Loucy (cell line): Measurements from ENCODE around the gene MINDY4.

Experiments used
- H2AFZ ChIP-seq: fragments of 200-600 bp; sonication (generic); 2 replicates; pipeline ENCODE4 v1.6.0; 2016; ENCODE audit warnings: antibody characterized with exemption, mild to moderate bottlenecking, low read length, moderate library complexity
- H3F3A ChIP-seq: fragments of 200-600 bp; 2 replicates; pipeline ENCODE4 v1.6.0; 2016; ENCODE audit warnings: antibody characterized with exemption, low read depth, mild to moderate bottlenecking
- H3K27me3 ChIP-seq: fragments of 200-600 bp; sonication (generic); 2 replicates; pipeline ENCODE4 v1.6.1; 2014; ENCODE audit warnings: low read length, mild to moderate bottlenecking; ENCODE audit not compliant: insufficient read depth, poor library complexity, severe bottlenecking
- H3K36me3 ChIP-seq: fragments of 200-600 bp; sonication (generic); 2 replicates; pipeline ENCODE4 v1.6.1; 2016; ENCODE audit warnings: low read length; ENCODE audit not compliant: insufficient read depth
- H3K4me1 ChIP-seq: fragments of 200-600 bp; sonication (generic); 2 replicates; pipeline ENCODE4 v1.5.1; 2014; ENCODE audit warnings: low read length, mild to moderate bottlenecking; ENCODE audit not compliant: insufficient read depth, poor library complexity, severe bottlenecking
- H3K4me2 ChIP-seq: fragments of 200-600 bp; sonication (generic); 2 replicates; pipeline ENCODE4 v1.6.0; 2014; ENCODE audit warnings: antibody characterized with exemption, low read length, low read depth, mild to moderate bottlenecking; ENCODE audit not compliant: poor library complexity, severe bottlenecking
- H3K4me3 ChIP-seq: fragments of 200-600 bp; sonication (generic); 2 replicates; pipeline ENCODE4 v1.5.1; 2014; ENCODE audit warnings: low read length, mild to moderate bottlenecking, mixed read lengths; ENCODE audit not compliant: poor library complexity, severe bottlenecking
- H3K79me2 ChIP-seq: fragments of 200-600 bp; sonication (generic); 2 replicates; pipeline ENCODE4 v1.6.1; 2014; ENCODE audit warnings: low read length; ENCODE audit not compliant: insufficient read depth
- H3K9ac ChIP-seq: fragments of 200-600 bp; sonication (generic); 2 replicates; pipeline ENCODE4 v1.6.0; 2014; ENCODE audit warnings: mild to moderate bottlenecking, low read depth, low read length, moderate library complexity; ENCODE audit not compliant: poor library complexity, severe bottlenecking
- H3K9me2 ChIP-seq: fragments of 200-600 bp; sonication (generic); replicated peaks from 2 replicates; pipeline ENCODE4 v1.6.1; 2016; ENCODE audit warnings: low read depth, low read length, mixed read lengths
- H3K9me3 ChIP-seq: fragments of 200-600 bp; sonication (generic); 2 replicates; pipeline ENCODE4 v1.6.1; 2014; ENCODE audit warnings: mild to moderate bottlenecking, antibody characterized with exemption, low read length, low read depth; ENCODE audit not compliant: insufficient read depth
- H4K20me1 ChIP-seq: fragments of 200-600 bp; sonication (generic); 2 replicates; pipeline ENCODE4 v1.6.0; 2014; ENCODE audit warnings: antibody characterized with exemption, low read length, mild to moderate bottlenecking; ENCODE audit not compliant: insufficient read depth, poor library complexity, severe bottlenecking
- CTCF ChIP-seq: fragments of 200-600 bp; sonication (generic); conservative IDR thresholded peaks from 2 replicates; pipeline ENCODE4 v1.5.1; 2014; ENCODE audit warnings: mild to moderate bottlenecking, antibody characterized with exemption, low read length
- EZH2phosphoT487 ChIP-seq: fragments of 200-600 bp; IDR thresholded peaks from 2 replicates; pipeline ENCODE4 v1.6.1; 2018; ENCODE audit warnings: antibody characterized with exemption, mild to moderate bottlenecking, moderate library complexity, borderline replicate concordance

Gene MINDY4

DNA sequence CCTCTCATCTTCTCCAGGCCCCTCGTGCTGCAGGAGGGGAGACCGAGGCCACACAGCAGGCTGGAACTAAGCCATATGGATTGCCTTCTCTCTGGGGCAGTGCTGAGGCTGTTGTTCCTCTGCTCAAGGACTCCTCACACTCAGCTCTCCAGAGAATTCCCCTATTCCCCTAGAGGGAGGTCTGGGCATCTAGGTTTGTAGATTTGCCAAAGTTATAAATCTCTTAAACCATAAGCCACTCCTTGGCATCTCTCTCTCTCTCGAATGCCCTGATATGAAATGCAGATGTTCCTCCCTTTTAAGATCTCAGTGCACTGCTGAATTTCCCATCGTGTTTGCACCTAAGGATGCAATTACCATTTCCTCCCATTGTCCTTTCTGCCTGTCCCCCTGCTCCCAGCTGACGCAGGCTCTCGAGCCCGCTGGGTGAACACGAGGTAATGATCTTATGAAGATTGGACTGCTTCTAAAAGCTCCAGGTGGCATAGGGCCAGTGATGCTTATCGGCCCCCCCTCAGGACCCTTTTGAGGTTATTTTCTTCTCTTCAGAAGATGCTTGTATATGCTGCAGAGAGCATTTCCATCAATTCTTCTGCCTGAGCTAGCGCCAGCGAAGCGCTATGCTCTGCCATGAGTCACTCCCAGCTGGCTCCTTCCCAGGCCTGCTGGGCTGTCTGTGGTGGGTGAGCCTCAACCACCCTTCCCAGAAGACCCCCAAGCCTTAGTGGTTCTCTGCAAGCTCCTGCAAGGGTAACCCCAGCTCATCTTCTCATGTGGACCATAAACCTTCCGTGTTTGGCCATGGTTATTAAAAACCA is 98.8 kb downstream of the MINDY4 start:
- no peaks in the 10 kb centered on the region for H3K4me1 ChIP-seq
- no peaks in the 10 kb centered on the region for H4K20me1 ChIP-seq
- no peak overlapping the region for H2AFZ ChIP-seq
- H3K27me3 ChIP-seq, result no peaks in the 10 kb centered on the region
- H3K79me2 ChIP-seq, result no peaks in the 10 kb centered on the region
- no peak overlapping the region for H3K4me2 ChIP-seq
- no peaks in the 10 kb centered on the region for H3F3A ChIP-seq
- no peaks in the 10 kb centered on the region for H3K9me2 ChIP-seq
- TF ChIP-seq CTCF (no peak), EZH2phosphoT487 (no peak)
- no peak overlapping the region for H3K4me3 ChIP-seq
- H3K36me3 ChIP-seq, result no peaks in the 10 kb centered on the region
- no peak overlapping the region for H3K9ac ChIP-seq
- no peaks in the 10 kb centered on the region for H3K9me3 ChIP-seq

- Histone ChIP-seq H3F3A (no peaks in the 10 kb centered on the region), H3K9ac (no peak overlapping the region), H3K4me3 (no peak overlapping the region), H3K36me3 (no peaks in the 10 kb centered on the region), H3K9me3 (no peaks in the 10 kb centered on the region), H4K20me1 (no peaks in the 10 kb centered on the region), H2AFZ (no peak overlapping the region), H3K27me3 (no peaks in the 10 kb centered on the region), H3K79me2 (no peaks in the 10 kb centered on the region), H3K4me2 (no peak overlapping the region), H3K9me2 (no peaks in the 10 kb centered on the region), H3K4me1 (no peaks in the 10 kb centered on the region)
- TF ChIP-seq CTCF (no peak), EZH2phosphoT487 (no peak)
Measured at GRCh38 chr7:30870821-30871518, 99.8 kb downstream of the MINDY4 start.

DNA sequence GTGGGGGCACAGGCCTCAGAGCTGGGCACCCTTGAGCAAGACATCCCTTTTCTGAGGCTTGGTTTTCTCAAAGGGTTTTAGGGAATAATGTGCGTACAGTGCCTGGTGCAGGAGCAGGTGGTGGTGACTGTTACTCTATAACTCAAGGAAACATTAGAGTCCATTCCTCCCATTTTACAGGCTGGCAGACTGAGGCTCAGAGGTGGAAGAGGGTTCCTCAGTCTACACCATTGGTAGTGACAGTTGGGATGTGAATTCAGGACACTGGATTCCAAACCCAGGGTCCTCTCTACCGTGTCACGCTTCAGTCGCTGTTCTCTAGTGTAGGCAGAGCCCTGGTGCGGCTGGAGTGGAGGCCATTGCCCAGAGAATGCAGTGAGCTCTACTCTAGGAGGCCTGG is 100.4 kb downstream of the MINDY4 start:
- Histone ChIP-seq H3K9ac (no peak overlapping the region), H3K9me2 (no peaks in the 10 kb centered on the region), H3K36me3 (no peaks in the 10 kb centered on the region), H3K79me2 (no peaks in the 10 kb centered on the region), H3K9me3 (no peaks in the 10 kb centered on the region), H2AFZ (no peak overlapping the region), H3K27me3 (no peaks in the 10 kb centered on the region), H3F3A (no peaks in the 10 kb centered on the region), H3K4me2 (no peak overlapping the region), H3K4me3 (no peak overlapping the region), H3K4me1 (no peaks in the 10 kb centered on the region), H4K20me1 (no peaks in the 10 kb centered on the region)
- TF ChIP-seq EZH2phosphoT487, result no peak
- no peak for TF ChIP-seq CTCF
